Sigmoid colon (tissue), 7 donors: ENCODE data around the gene SGCD. TPM values are rescaled to one million over a fixed set of nuclear protein-coding genes. Genes with fewer than 3 reads are reported as not detected.

Source experiments
- DNase-seq: peaks from one replicate; pipeline ENCODE4 v3.0.0-alpha.2; 2019
- H3K27ac ChIP-seq, 4 donors: fragments of 200-600 bp; sonication (generic); one replicate each; pipeline ENCODE4 v1.5.1; 2016 to 2019; ENCODE audit warnings: mild to moderate bottlenecking in 1 of 4
- H3K27me3 ChIP-seq, 3 donors: fragments of 200-600 bp; sonication (generic); one replicate each; pipeline ENCODE4 v1.5.1; 2019; ENCODE audit warnings: mild to moderate bottlenecking in 1 of 3
- H3K36me3 ChIP-seq, 4 donors: fragments of 200-600 bp; sonication (generic); one replicate each; pipeline ENCODE4 v1.5.1; 2016 to 2019
- H3K4me1 ChIP-seq, 4 donors: fragments of 200-600 bp; sonication (generic); one replicate each; pipeline ENCODE4 v1.5.1; 2017 to 2019
- H3K4me3 ChIP-seq, 4 donors: fragments of 200-600 bp; sonication (generic); one replicate each; pipeline ENCODE4 v1.5.1; 2017 to 2019; ENCODE audit warnings: mild to moderate bottlenecking in 2 of 4, moderate library complexity in 1 of 4
- H3K9me3 ChIP-seq, 4 donors: fragments of 200-600 bp in 3 of 4; sonication (generic) in 3 of 4; one replicate each; pipeline versions ENCODE4 v1.5.1 to v1.6.1; 2013 to 2019
- EP300 ChIP-seq, 4 donors: sonication (generic); formaldehyde crosslinking; IDR thresholded peaks; one replicate each; pipeline ENCODE4 v1.6.1; 2017; ENCODE audit warnings: antibody characterized with exemption in 4 of 4
- POLR2A ChIP-seq, 2 donors: fragments of 450-650 bp; IDR thresholded peaks; one replicate each; pipeline ENCODE4 v1.6.1; 2016; ENCODE audit warnings: antibody characterized with exemption in 2 of 2, mild to moderate bottlenecking in 2 of 2, moderate library complexity in 2 of 2
- POLR2AphosphoS5 ChIP-seq, 4 donors: sonication (generic); formaldehyde crosslinking; IDR thresholded peaks; one replicate each; pipeline ENCODE4 v1.6.1; 2017; ENCODE audit warnings: antibody characterized with exemption in 4 of 4
- WGBS, 2 donors: extraction: QIAGEN DNeasy Blood & Tissue Kit; methylation state at CpG; one replicate each; pipeline ENCODE4 v1.1.7; 2013; 5-methylcytosine and 5-hydroxymethylcytosine counted together
- intact Hi-C: fragments of 100-400 bp; cut with DNase I; formaldehyde crosslinking; loops from one replicate; pipeline ENCODE4 v1.15.1; 2023
- polyA plus RNA-seq, 3 donors: library from polyadenylated mRNA; stranded (reverse); fragments of 200-250 nt; gene quantifications; one replicate each; pipeline ENCODE4 v1.2.3, GENCODE V29; 2013
- total RNA-seq, 4 donors: library from RNA; depleted of rRNA; stranded (reverse); fragments of >200 nt; gene quantifications; one replicate each; pipeline ENCODE4 v1.1.0, GENCODE V29; 2016
- TF ChIP-seq, protein P1 (sequence below), 4 experiments: fragments of 450-650 bp in 3 of 4; fragments of 200-600 bp in 1 of 4; IDR thresholded peaks; one replicate each; pipeline ENCODE4 v1.5.1; 2016 to 2019; ENCODE audit warnings: antibody characterized with exemption in 4 of 4, mild to moderate bottlenecking in 3 of 4, moderate library complexity in 2 of 4
- donor health status: healthy with polysubstance abuse.
- donor health status: Bipolar disorder and iron deficiency.
- donor health status: healthy.

Gene SGCD
- total and polyA plus RNA-seq, 7 donors, result under 0.01 to 34.3 (median 8.2) TPM

DNA sequence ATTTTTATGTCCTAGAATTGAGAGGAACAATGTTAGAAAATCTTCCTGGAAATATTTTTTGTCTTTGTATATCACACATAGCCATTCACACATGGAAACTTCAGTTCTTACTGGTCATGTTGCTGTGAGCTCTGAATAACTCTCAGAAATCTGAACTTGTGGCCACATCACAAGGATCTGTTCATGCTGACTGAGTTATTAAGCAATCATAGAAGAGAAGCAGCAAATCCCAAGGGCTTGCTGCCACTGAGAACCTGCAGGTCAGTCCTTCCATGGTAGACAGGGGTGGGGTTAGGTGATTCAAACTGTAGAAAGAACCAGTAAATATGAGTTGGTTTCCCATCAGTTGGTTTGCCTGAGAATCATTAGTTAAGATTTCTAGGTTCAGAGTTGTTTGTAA is 27.6 kb downstream of the SGCD start:
- TF ChIP-seq, protein P1, sequence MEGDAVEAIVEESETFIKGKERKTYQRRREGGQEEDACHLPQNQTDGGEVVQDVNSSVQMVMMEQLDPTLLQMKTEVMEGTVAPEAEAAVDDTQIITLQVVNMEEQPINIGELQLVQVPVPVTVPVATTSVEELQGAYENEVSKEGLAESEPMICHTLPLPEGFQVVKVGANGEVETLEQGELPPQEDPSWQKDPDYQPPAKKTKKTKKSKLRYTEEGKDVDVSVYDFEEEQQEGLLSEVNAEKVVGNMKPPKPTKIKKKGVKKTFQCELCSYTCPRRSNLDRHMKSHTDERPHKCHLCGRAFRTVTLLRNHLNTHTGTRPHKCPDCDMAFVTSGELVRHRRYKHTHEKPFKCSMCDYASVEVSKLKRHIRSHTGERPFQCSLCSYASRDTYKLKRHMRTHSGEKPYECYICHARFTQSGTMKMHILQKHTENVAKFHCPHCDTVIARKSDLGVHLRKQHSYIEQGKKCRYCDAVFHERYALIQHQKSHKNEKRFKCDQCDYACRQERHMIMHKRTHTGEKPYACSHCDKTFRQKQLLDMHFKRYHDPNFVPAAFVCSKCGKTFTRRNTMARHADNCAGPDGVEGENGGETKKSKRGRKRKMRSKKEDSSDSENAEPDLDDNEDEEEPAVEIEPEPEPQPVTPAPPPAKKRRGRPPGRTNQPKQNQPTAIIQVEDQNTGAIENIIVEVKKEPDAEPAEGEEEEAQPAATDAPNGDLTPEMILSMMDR (IDR thresholded peaks at IDR 0.05), result no peak
- no peak for TF ChIP-seq POLR2AphosphoS5 (IDR thresholded peaks at IDR 0.05)
- no peak for TF ChIP-seq EP300 (IDR thresholded peaks at IDR 0.05)
- no peak for TF ChIP-seq POLR2A (IDR thresholded peaks at IDR 0.05)
- Histone ChIP-seq H3K27me3 (no peaks in the 10 kb centered on the region), H3K4me3 (no peak overlapping the region), H3K27ac (no peak overlapping the region), H3K4me1 (peaks cover 0 to 11% (median 0%) of the 10 kb centered on the region in 4 donors), H3K36me3 (peaks cover 0 to 7% (median 0%) of the 10 kb centered on the region in 4 donors), H3K9me3 (no peaks in the 10 kb centered on the region)
- DNase-seq, result no peak
- intact Hi-C loops, result no loop called here

DNA sequence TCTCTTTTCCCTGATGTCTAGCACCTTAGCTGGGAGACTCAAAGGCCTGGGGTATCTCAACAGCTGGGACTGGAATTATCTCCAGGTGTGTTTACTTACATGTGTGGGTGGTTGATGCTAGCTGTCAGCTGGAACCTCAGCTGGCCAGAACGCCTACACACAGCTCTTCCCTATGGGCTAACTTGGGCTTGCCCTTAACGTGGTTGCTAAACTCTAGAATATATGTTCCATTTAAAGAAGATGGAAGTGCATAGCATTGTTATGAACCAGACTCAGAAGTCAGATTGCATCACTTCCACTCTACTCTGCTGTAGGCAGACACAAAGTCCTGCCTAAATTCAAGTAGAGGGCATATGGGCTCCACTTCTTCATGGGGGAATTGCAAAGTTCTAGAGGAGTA is 29.3 kb downstream of the SGCD start:
- Histone ChIP-seq H3K4me1 (peaks cover 0 to 11% (median 0%) of the 10 kb centered on the region in 4 donors), H3K9me3 (no peaks in the 10 kb centered on the region), H3K36me3 (no peaks in the 10 kb centered on the region), H3K4me3 (no peak overlapping the region), H3K27me3 (no peaks in the 10 kb centered on the region), H3K27ac (no peak overlapping the region)
- intact Hi-C loops, result no loop called here
- no peak for DNase-seq
- TF ChIP-seq EP300 (IDR thresholded peaks at IDR 0.05) (no peak), POLR2AphosphoS5 (IDR thresholded peaks at IDR 0.05) (no peak), POLR2A (IDR thresholded peaks at IDR 0.05) (no peak)
- TF ChIP-seq, protein P1 (IDR thresholded peaks at IDR 0.05), result no peak
- WGBS, 2 donors, result 70 to 77% methylated on average over 2 of the region's 2 CpGs

DNA sequence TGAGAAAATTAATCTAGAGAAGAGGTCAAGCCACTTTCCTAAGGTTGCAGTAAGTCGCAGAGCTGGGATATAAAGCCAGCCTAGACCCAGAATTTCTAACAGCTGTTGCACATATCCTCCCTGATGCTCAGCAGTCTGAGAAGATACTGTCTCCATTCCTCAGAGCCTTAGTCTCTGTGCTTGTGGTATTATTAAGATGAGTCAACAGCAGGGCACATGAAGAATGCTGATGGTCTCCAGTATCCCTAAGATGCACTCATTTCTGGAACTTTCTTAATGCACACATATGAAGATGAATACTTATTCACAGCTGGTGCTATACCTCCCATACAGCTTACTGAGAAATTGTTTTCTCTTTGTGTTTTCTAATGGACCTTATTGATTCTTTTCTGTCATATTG is 32.5 kb downstream of the SGCD start:
- Histone ChIP-seq H3K9me3 (no peaks in the 10 kb centered on the region), H3K36me3 (peaks cover 0 to 4% (median 0%) of the 10 kb centered on the region in 4 donors), H3K27ac (no peak overlapping the region), H3K27me3 (no peaks in the 10 kb centered on the region), H3K4me3 (no peak overlapping the region), H3K4me1 (peaks cover 0 to 11% (median 0%) of the 10 kb centered on the region in 4 donors)
- WGBS, 2 donors, result 76 to 85% methylated on average over 1 of the region's 1 CpG
- no peak for TF ChIP-seq POLR2A (IDR thresholded peaks at IDR 0.05)
- DNase-seq, result no peak
- intact Hi-C loops, result no loop called here

DNA sequence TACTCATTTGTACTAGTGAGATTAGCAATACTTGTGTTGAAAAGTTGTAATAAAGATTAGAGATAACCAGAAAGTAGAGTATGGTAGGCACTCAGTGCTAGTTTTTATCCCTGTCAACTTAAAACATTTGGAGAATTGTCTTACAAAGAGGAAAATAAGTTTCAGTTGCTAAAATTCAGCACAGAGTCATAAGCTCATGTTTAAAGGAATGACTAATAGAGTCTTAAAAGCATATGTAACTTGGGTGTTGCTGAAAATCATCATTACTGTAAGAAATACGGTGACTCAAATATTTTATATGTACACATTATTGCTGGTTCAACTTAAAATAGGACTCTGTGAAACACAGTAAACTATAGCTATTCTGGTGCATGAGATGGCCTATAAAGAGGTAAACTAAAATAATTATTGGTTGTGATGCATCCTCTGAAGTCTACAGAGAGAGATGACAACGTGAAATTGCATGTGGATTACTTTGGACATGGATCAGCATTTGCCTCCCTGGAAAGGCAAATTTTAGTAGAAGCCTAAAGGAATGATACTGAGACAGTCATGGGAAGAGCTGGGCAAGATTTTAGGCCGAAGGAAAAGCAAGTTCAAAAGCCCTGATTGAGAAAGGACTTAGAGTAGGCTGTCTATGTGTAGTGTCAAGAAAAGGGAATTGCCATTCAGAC is 34.6 kb downstream of the SGCD start:
- intact Hi-C loops, result no loop called here
- DNase-seq, result no peak
- H3K4me3 ChIP-seq, result no peak overlapping the region
- TF ChIP-seq POLR2AphosphoS5 (IDR thresholded peaks at IDR 0.05) (no peak), POLR2A (IDR thresholded peaks at IDR 0.05) (no peak), EP300 (IDR thresholded peaks at IDR 0.05) (no peak)
- TF ChIP-seq, protein P1 (IDR thresholded peaks at IDR 0.05), result no peak
- peaks cover 0 to 11% (median 0%) of the 10 kb centered on the region in 4 donors for H3K4me1 ChIP-seq
- H3K27me3 ChIP-seq, result no peaks in the 10 kb centered on the region
- peaks cover 0 to 4% (median 0%) of the 10 kb centered on the region in 4 donors for H3K36me3 ChIP-seq
- no peaks in the 10 kb centered on the region for H3K9me3 ChIP-seq
- H3K27ac ChIP-seq, result no peak overlapping the region
- WGBS, 2 donors, result 76 to 81% methylated on average over 3 of the region's 3 CpGs

DNA sequence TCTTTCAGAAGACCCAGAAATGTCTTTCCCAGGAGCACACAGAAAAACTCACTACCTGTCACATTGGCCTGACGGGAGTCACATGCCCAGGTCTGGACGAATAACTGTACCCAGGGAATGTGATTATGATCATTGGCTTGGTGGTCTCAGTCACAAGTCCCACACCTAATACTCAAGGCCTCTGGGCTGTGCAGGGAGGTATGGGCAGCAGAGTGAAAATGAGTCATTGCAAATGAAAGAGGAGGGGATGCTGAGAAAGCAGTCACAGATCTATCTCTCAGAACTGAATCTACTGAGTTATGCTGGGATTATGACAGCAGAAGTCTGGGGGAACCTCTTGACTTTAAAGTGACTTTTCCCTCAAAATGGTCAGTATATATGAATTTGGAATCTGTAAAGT is 36.9 kb downstream of the SGCD start:
- H3K9me3 ChIP-seq, result no peaks in the 10 kb centered on the region
- no peak overlapping the region for H3K4me3 ChIP-seq
- H3K27me3 ChIP-seq, result no peaks in the 10 kb centered on the region
- DNase-seq, result no peak
- TF ChIP-seq EP300 (IDR thresholded peaks at IDR 0.05) (no peak), POLR2A (IDR thresholded peaks at IDR 0.05) (no peak), POLR2AphosphoS5 (IDR thresholded peaks at IDR 0.05) (no peak)
- TF ChIP-seq, protein P1 (IDR thresholded peaks at IDR 0.05), result no peak
- H3K36me3 ChIP-seq, result peaks cover 0 to 4% (median 0%) of the 10 kb centered on the region in 4 donors
- 82 to 94% methylated on average over 2 of the region's 2 CpGs for WGBS, 2 donors
- H3K27ac ChIP-seq, result no peak overlapping the region
- intact Hi-C loops, result no loop called here
- peaks cover 0 to 7% (median 0%) of the 10 kb centered on the region in 4 donors for H3K4me1 ChIP-seq
